ENCODE results near the gene CIAPIN1. TPM values are rescaled to one million over a fixed set of nuclear protein-coding genes. Genes with fewer than 3 reads are reported as not detected.

CIAPIN1 gene
- total RNA-seq, 4 donors from 2014 or later, result 30.5 to 42.9 (median 33.5) TPM

DNA sequence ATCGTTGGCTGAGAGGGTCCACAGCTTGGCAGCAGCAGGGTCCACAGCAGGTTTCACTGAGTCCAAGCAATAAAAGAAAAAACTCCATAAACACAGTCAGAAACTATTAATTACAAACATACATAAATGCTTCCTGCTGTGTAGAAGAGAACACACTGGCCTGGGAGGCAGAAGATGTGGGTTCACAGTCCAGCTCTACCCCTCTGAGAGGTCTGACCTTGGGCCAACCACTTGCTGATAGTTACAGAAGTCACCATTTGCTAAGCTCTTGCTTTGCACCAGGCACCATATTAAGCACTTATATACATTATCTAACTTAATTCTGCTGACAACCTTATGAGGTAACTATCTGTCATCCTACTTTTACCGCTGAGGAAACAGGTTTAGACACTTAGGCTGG is 14.7 kb downstream of the CIAPIN1 start:
- peaks cover 23 to 100% (median 63%) of the 10 kb centered on the region in 3 donors for H3K36me3 ChIP-seq
- WGBS, 2 donors, result 95% methylated on average over 2 of the region's 2 CpGs
- intact Hi-C loops (cut with DNase I), result no loop called here
- no peak for DNase-seq
- TF ChIP-seq CTCF (IDR thresholded peaks at IDR 0.05), result no peak
- H3K4me1 ChIP-seq, result no peaks in the 10 kb centered on the region
- H3K27ac ChIP-seq, result peak overlapping the region in 1 of 4 donors; percentile 30
- H3K9me3 ChIP-seq, result no peaks in the 10 kb centered on the region
- no peaks in the 10 kb centered on the region for H3K27me3 ChIP-seq
- H3K4me3 ChIP-seq, result no peak overlapping the region

DNA sequence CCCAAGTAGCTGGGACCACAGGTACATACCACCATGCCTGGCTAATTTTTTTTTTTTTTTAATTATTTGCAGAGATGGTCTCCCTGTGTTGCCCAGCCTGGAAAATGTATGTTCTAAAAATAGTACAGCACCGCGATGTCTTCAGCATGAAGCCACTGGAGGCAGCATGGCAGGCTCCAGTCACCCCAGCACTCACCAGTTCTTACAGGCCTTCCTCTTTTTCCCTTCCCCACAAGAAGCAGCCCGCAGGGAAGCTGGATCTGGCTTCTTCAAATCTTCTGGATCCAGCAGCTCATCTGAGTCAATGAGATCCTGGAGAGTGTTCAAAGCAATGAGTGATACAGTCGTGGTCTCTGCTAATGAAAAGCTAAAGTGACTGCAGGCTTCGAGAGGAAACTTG is 16.2 kb downstream of the CIAPIN1 start:
- DNase-seq, result no peak
- TF ChIP-seq CTCF (IDR thresholded peaks at IDR 0.05) (no peak), POLR2A (IDR thresholded peaks at IDR 0.05) (no peak)
- Histone ChIP-seq H3K27ac (no peak overlapping the region), H3K4me3 (no peak overlapping the region), H3K27me3 (no peaks in the 10 kb centered on the region), H3K4me1 (peaks cover 0 to 5% (median 0%) of the 10 kb centered on the region in 3 donors), H3K36me3 (peaks cover 19 to 90% (median 55%) of the 10 kb centered on the region in 3 donors), H3K9me3 (no peaks in the 10 kb centered on the region)
- WGBS, 2 donors, result 80 to 86% methylated on average over 4 of the region's 5 CpGs
- intact Hi-C loops (cut with DNase I), result no loop called here

- no peak overlapping the region for H3K4me3 ChIP-seq
- TF ChIP-seq POLR2A (IDR thresholded peaks at IDR 0.05), result no peak
- no peak for TF ChIP-seq CTCF (IDR thresholded peaks at IDR 0.05)
- intact Hi-C loops (cut with DNase I), result no loop called here
- H3K27ac ChIP-seq, result no peak overlapping the region
- peaks cover 0 to 17% (median 4%) of the 10 kb centered on the region in 3 donors for H3K4me1 ChIP-seq
- H3K9me3 ChIP-seq, result no peaks in the 10 kb centered on the region
- H3K36me3 ChIP-seq, result peaks cover 8 to 58% (median 41%) of the 10 kb centered on the region in 3 donors
- no peak for DNase-seq
- no peaks in the 10 kb centered on the region for H3K27me3 ChIP-seq
Observed at GRCh38 chr16:57427824-57428223, 19.4 kb downstream of the CIAPIN1 start.

- TF ChIP-seq CTCF (IDR thresholded peaks at IDR 0.05) (no peak), POLR2A (IDR thresholded peaks at IDR 0.05) (no peak)
- no peak overlapping the region for H3K27ac ChIP-seq
- 71 to 74% methylated on average over 8 of the region's 8 CpGs for WGBS, 2 donors
- H3K4me3 ChIP-seq, result no peak overlapping the region
- peaks cover 2 to 20% (median 5%) of the 10 kb centered on the region in 3 donors for H3K4me1 ChIP-seq
- H3K36me3 ChIP-seq, result peaks cover 8 to 53% (median 37%) of the 10 kb centered on the region in 3 donors
- DNase-seq, result no peak
- no peaks in the 10 kb centered on the region for H3K27me3 ChIP-seq
- H3K9me3 ChIP-seq, result no peaks in the 10 kb centered on the region
- intact Hi-C loops (cut with DNase I), result no loop called here
Observed at GRCh38 chr16:57427307-57427706, 19.9 kb downstream of the CIAPIN1 start.

DNA sequence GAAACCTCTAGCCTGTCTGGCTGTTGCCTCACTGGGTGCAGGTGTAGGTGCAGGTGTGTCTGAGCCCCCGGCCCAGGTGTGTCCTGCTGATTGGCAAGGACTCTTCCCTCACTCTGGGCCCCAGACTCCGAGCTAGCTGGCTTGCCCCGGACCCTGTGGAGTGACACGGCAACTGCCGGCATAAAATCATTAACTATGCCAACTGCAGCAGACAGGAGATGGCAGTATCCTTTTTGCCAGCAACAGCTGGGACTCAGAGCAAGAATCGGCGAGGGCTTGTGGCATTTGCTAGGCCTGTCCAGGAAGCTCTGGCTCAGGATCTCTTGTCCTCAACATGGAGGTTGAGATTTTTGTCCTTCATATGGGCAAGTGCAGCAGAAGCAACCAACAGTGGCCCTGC is 20.8 kb downstream of the CIAPIN1 start:
- no peaks in the 10 kb centered on the region for H3K27me3 ChIP-seq
- no peak for TF ChIP-seq POLR2A (IDR thresholded peaks at IDR 0.05)
- TF ChIP-seq CTCF (IDR thresholded peaks at IDR 0.05), result no peak
- WGBS, 2 donors, result 87% methylated on average over 7 of the region's 7 CpGs; no CpG with 5 or more reads in 1 of the 2 donors
- H3K36me3 ChIP-seq, result peaks cover 8 to 44% (median 27%) of the 10 kb centered on the region in 3 donors
- intact Hi-C loops (cut with DNase I), result no loop called here
- H3K27ac ChIP-seq, result no peak overlapping the region
- H3K4me3 ChIP-seq, result no peak overlapping the region
- peaks cover 4 to 27% (median 10%) of the 10 kb centered on the region in 3 donors for H3K4me1 ChIP-seq
- H3K9me3 ChIP-seq, result no peaks in the 10 kb centered on the region
- no peak for DNase-seq

Data from esophagus squamous epithelium (tissue), 5 donors.